Bronchial epithelial cell (primary cell): ENCODE results near the gene SLC5A5. TPM values are rescaled to one million over a fixed set of nuclear protein-coding genes. Genes with fewer than 3 reads are reported as not detected.

Experiments used
- DNase-seq: peaks from one replicate; pipeline ENCODE4 v3.0.0-alpha.2; 2010; ENCODE audit warnings: low read depth
- FAIRE-seq: peaks from 2 replicates; lab custom pipeline; 2011; peaks lifted over from hg19 to GRCh38; lab: Jason Lieb, UNC
- H3K27me3 ChIP-seq: 2 replicates; pipeline ENCODE4 v1.5.1; 2011; ENCODE audit warnings: low read length; ENCODE audit not compliant: control insufficient read depth, insufficient read depth
- H3K36me3 ChIP-seq: 2 replicates; pipeline ENCODE4 v1.5.1; 2011; ENCODE audit warnings: low read length; ENCODE audit not compliant: control insufficient read depth, insufficient read depth
- H3K4me3 ChIP-seq: 2 replicates; pipeline ENCODE4 v1.5.1; 2011; ENCODE audit warnings: mild to moderate bottlenecking, low read depth, low read length, control low read depth
- CTCF ChIP-seq: IDR thresholded peaks from 2 replicates; pipeline ENCODE4 v1.5.1; 2011; ENCODE audit warnings: mild to moderate bottlenecking, moderate library complexity, low read length, control low read depth, inconsistent platforms; ENCODE audit not compliant: insufficient read depth, severe bottlenecking
- total RNA-seq: library from RNA; depleted of rRNA; stranded (reverse); fragments of >200 nt; gene quantifications from 2 replicates; pipeline ENCODE4 v1.2.1, GENCODE V29; 2014

Gene SLC5A5
- total RNA-seq, 1 donor from 2014 or later = under 0.01 TPM

- no peak for FAIRE-seq
- no peak for DNase-seq
- TF ChIP-seq CTCF = no peak
- no peak overlapping the region for H3K4me3 ChIP-seq
- no peaks in the 10 kb centered on the region for H3K27me3 ChIP-seq
- H3K36me3 ChIP-seq = no peaks in the 10 kb centered on the region
Measured at GRCh38 chr19:17893766-17894165, 22.0 kb downstream of the SLC5A5 start.

GRCh38 chr19:17902701-17903100 is 31.0 kb downstream of the SLC5A5 start:
- DNase-seq (peak; percentile 67), FAIRE-seq (no peak)
- Histone ChIP-seq H3K4me3 (no peak overlapping the region), H3K27me3 (no peaks in the 10 kb centered on the region), H3K36me3 (no peaks in the 10 kb centered on the region)
- TF ChIP-seq CTCF = no peak

GRCh38 chr19:17908244-17908643 is 36.5 kb downstream of the SLC5A5 start:
- FAIRE-seq (no peak), DNase-seq (no peak)
- Histone ChIP-seq H3K4me3 (no peak overlapping the region), H3K27me3 (no peaks in the 10 kb centered on the region), H3K36me3 (no peaks in the 10 kb centered on the region)
- TF ChIP-seq CTCF = no peak

GRCh38 chr19:17909003-17909732 is 37.4 kb downstream of the SLC5A5 start:
- DNase-seq = peak; percentile 26
- FAIRE-seq = no peak
- no peak for TF ChIP-seq CTCF

GRCh38 chr19:17910791-17911360 is 39.1 kb downstream of the SLC5A5 start:
- peak; percentile 13 for FAIRE-seq
- no peak for TF ChIP-seq CTCF
- Histone ChIP-seq H3K4me3 (no peak overlapping the region), H3K27me3 (no peaks in the 10 kb centered on the region), H3K36me3 (no peaks in the 10 kb centered on the region)
- DNase-seq = no peak

More at GRCh38 chr19:17909003-17909732, 37.4 kb downstream of the SLC5A5 start:
- H3K36me3 ChIP-seq = no peaks in the 10 kb centered on the region
- no peak overlapping the region for H3K4me3 ChIP-seq
- H3K27me3 ChIP-seq = no peaks in the 10 kb centered on the region
